Keratinocyte (primary cell): Measurements from ENCODE around the gene CASP9. TPM values are rescaled to one million over a fixed set of nuclear protein-coding genes. Genes with fewer than 3 reads are reported as not detected.

Experiments
- DNase-seq: peaks from one replicate; pipeline ENCODE4 v3.0.0-alpha.2; 2011; ENCODE audit warnings: low read depth, missing footprints, low spot score
- FAIRE-seq: peaks from 2 replicates; lab custom pipeline; 2011; peaks lifted over from hg19 to GRCh38; lab: Jason Lieb, UNC
- H2AFZ ChIP-seq: 2 replicates; pipeline ENCODE4 v1.6.0; 2012; ENCODE audit warnings: low read length, control low read depth, inconsistent platforms; ENCODE audit not compliant: control insufficient read depth
- H3K27ac ChIP-seq: 2 replicates; pipeline ENCODE4 v1.5.1; 2011; ENCODE audit warnings: low read length; ENCODE audit not compliant: control insufficient read depth, insufficient read depth
- H3K27me3 ChIP-seq: 3 replicates; pipeline ENCODE4 v1.6.0; 2011; ENCODE audit warnings: low read length; ENCODE audit not compliant: control insufficient read depth, insufficient read depth; ENCODE audit errors: extremely low read depth
- H3K36me3 ChIP-seq, 2 experiments: 2 replicates in 1 of 2; 3 replicates in 1 of 2; pipeline ENCODE4 v1.5.1; 2011; ENCODE audit warnings: low read length in 2 of 2, mild to moderate bottlenecking in 1 of 2; ENCODE audit not compliant: control insufficient read depth in 2 of 2, insufficient read depth in 2 of 2; ENCODE audit errors: extremely low read depth in 1 of 2
- H3K4me1 ChIP-seq: 3 replicates; pipeline ENCODE4 v1.5.1; 2011; ENCODE audit warnings: low read length; ENCODE audit not compliant: control insufficient read depth, insufficient read depth; ENCODE audit errors: extremely low read depth
- H3K4me2 ChIP-seq: 3 replicates; pipeline ENCODE4 v1.6.0; 2011; ENCODE audit warnings: low read depth, low read length; ENCODE audit not compliant: control insufficient read depth, insufficient read depth; ENCODE audit errors: extremely low read depth
- H3K4me3 ChIP-seq, 3 experiments: fragments of 200-600 bp in 1 of 3; sonication (generic) in 1 of 3; 2 replicates in 2 of 3; 3 replicates in 1 of 3; pipeline ENCODE4 v1.5.1; 2011 to 2016; ENCODE audit warnings: low read length in 3 of 3, mild to moderate bottlenecking in 3 of 3, control low read depth in 2 of 3, inconsistent platforms in 1 of 3, low read depth in 1 of 3, mixed read lengths in 1 of 3, mixed run types in 1 of 3, moderate library complexity in 1 of 3; ENCODE audit not compliant: control insufficient read depth in 2 of 3, insufficient read depth in 2 of 3; ENCODE audit errors: extremely low read depth in 1 of 3
- H3K79me2 ChIP-seq: 2 replicates; pipeline ENCODE4 v1.6.0; 2012; ENCODE audit warnings: low read length; ENCODE audit not compliant: control insufficient read depth, insufficient read depth
- H3K9ac ChIP-seq: 3 replicates; pipeline ENCODE4 v1.6.0; 2011; ENCODE audit warnings: low read length; ENCODE audit not compliant: control insufficient read depth, insufficient read depth; ENCODE audit errors: extremely low read depth
- H3K9me1 ChIP-seq: 3 replicates; pipeline ENCODE4 v1.6.0; 2011; ENCODE audit warnings: low read length; ENCODE audit not compliant: control insufficient read depth, insufficient read depth; ENCODE audit errors: extremely low read depth
- H3K9me3 ChIP-seq: 2 replicates; pipeline ENCODE4 v1.5.1; 2012; ENCODE audit warnings: low read depth, low read length; ENCODE audit not compliant: control insufficient read depth
- H4K20me1 ChIP-seq: 3 replicates; pipeline ENCODE4 v1.6.0; 2011; ENCODE audit warnings: low read length; ENCODE audit not compliant: control insufficient read depth, insufficient read depth; ENCODE audit errors: extremely low read depth
- EZH2 ChIP-seq: IDR thresholded peaks from one replicate; pipeline ENCODE4 v1.6.1; 2012; ENCODE audit warnings: inconsistent platforms, mild to moderate bottlenecking, low read length, moderate library complexity
- dilution Hi-C: fragments of 300-500 bp; cut with MboI; formaldehyde crosslinking; loops from one replicate; pipeline ENCODE4 v1.7.0; 2020; ENCODE audit warnings: low sequenced_read_pairs; ENCODE audit not compliant: extremely low pct_ligation_motif_present
- polyA plus RNA-seq, 5 experiments: library from polyadenylated mRNA; depleted of rRNA in 3 of 5; stranded (reverse) in 3 of 5; stranded (forward) in 1 of 5; unstranded in 1 of 5; fragments of >200 nt; gene quantifications; 1 replicate in 1 of 5; 2 replicates in 3 of 5; 3 replicates in 1 of 5; pipeline versions ENCODE4 v1.2.1 to v1.2.3, GENCODE V29; 2011 to 2012; ENCODE audit warnings: missing spikeins in 2 of 5, low read depth in 1 of 5, low replicate concordance in 1 of 5
- small RNA-seq, 3 experiments: library from RNA; depleted of rRNA; stranded (forward); fragments of <200 nt; gene quantifications; one replicate each; pipeline ENCODE3, GENCODE V24; 2012; ENCODE audit warnings: low read depth in 3 of 3, low replicate concordance in 1 of 3; ENCODE audit not compliant: insufficient read length in 3 of 3
- TF ChIP-seq, protein P1 (sequence below), 3 experiments: IDR thresholded peaks in 1 of 3; conservative IDR thresholded peaks in 1 of 3; optimal IDR thresholded peaks in 1 of 3; 2 replicates in 2 of 3; 3 replicates in 1 of 3; pipeline versions ENCODE3 to v1.5.1; 2011; ENCODE audit warnings: low read length in 3 of 3, mild to moderate bottlenecking in 3 of 3, moderate library complexity in 2 of 3, control low read depth in 1 of 3, inconsistent platforms in 1 of 3; ENCODE audit not compliant: insufficient read depth in 2 of 3; ENCODE audit errors: extremely low read depth in 1 of 3

Gene CASP9
- polyA plus RNA-seq, 1 donor (not counting 4 experiments of a cell fraction or from before 2014, with no cell fraction given): 4.4 TPM

GRCh38 chr1:15442759-15443158 lies 81.3 kb downstream of the CASP9 start:
- no peaks in the 10 kb centered on the region for H4K20me1 ChIP-seq
- H3K9me1 ChIP-seq: peaks cover 2% of the 10 kb centered on the region
- no peak overlapping the region for H3K4me2 ChIP-seq
- H3K27ac ChIP-seq: no peak overlapping the region
- no peak overlapping the region for H2AFZ ChIP-seq
- no peak overlapping the region for H3K4me3 ChIP-seq
- dilution Hi-C loops: no loop called here
- H3K9ac ChIP-seq: no peak overlapping the region
- no peaks in the 10 kb centered on the region for H3K4me1 ChIP-seq
- H3K36me3 ChIP-seq: no peaks in the 10 kb centered on the region
- DNase-seq (no peak), FAIRE-seq (no peak)
- TF ChIP-seq EZH2: no peak
- TF ChIP-seq, protein P1, sequence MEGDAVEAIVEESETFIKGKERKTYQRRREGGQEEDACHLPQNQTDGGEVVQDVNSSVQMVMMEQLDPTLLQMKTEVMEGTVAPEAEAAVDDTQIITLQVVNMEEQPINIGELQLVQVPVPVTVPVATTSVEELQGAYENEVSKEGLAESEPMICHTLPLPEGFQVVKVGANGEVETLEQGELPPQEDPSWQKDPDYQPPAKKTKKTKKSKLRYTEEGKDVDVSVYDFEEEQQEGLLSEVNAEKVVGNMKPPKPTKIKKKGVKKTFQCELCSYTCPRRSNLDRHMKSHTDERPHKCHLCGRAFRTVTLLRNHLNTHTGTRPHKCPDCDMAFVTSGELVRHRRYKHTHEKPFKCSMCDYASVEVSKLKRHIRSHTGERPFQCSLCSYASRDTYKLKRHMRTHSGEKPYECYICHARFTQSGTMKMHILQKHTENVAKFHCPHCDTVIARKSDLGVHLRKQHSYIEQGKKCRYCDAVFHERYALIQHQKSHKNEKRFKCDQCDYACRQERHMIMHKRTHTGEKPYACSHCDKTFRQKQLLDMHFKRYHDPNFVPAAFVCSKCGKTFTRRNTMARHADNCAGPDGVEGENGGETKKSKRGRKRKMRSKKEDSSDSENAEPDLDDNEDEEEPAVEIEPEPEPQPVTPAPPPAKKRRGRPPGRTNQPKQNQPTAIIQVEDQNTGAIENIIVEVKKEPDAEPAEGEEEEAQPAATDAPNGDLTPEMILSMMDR (optimal IDR thresholded peaks at IDR 0.05 in 1 of 3, IDR thresholded peaks at IDR 0.05 in 1 of 3, conservative IDR thresholded peaks at IDR 0.05 in 1 of 3; ENCODE audit: extremely low read depth in 1 of 3, insufficient read depth in 2 of 3, low read length in 3 of 3): no peak
- H3K79me2 ChIP-seq: no peaks in the 10 kb centered on the region
- peaks cover 5% of the 10 kb centered on the region for H3K27me3 ChIP-seq
- H3K9me3 ChIP-seq: no peaks in the 10 kb centered on the region

- Histone ChIP-seq H3K36me3 (no peaks in the 10 kb centered on the region), H3K27ac (no peak overlapping the region), H3K9ac (no peak overlapping the region), H3K9me1 (peaks cover 2% of the 10 kb centered on the region), H2AFZ (no peak overlapping the region), H3K4me3 (no peak overlapping the region), H3K4me2 (no peak overlapping the region), H3K79me2 (no peaks in the 10 kb centered on the region), H3K4me1 (no peaks in the 10 kb centered on the region), H3K27me3 (peaks cover 5% of the 10 kb centered on the region), H4K20me1 (no peaks in the 10 kb centered on the region), H3K9me3 (no peaks in the 10 kb centered on the region)
- FAIRE-seq: no peak
- TF ChIP-seq, protein P1 (optimal IDR thresholded peaks at IDR 0.05 in 1 of 3, IDR thresholded peaks at IDR 0.05 in 1 of 3, conservative IDR thresholded peaks at IDR 0.05 in 1 of 3; ENCODE audit: extremely low read depth in 1 of 3, insufficient read depth in 2 of 3, low read length in 3 of 3): no peak
- no peak for TF ChIP-seq EZH2
- DNase-seq: no peak
- dilution Hi-C loops: no loop called here
Measured at GRCh38 chr1:15442119-15442518, 81.9 kb downstream of the CASP9 start.

Small RNA genes lying within 50 kb of the gene (small RNA-seq; reads per million reads assigned to genes)
- 0 to 0.25 (median 0) reads per million in 3 experiments for gene SCARNA21B

Other genes starting within 250 kb of the CASP9 start
- gene EFHD2, start 114.3 kb downstream of the CASP9 start, polyA plus RNA-seq: 45.6 to 69.3 TPM (median 47.6 TPM) in 3 replicates
- not detected in 3 replicates for gene CTRC, start 85.8 kb downstream of the CASP9 start, polyA plus RNA-seq
- not detected in 3 replicates for gene CELA2A, start 67.5 kb downstream of the CASP9 start, polyA plus RNA-seq
- gene CELA2B, start 48.1 kb downstream of the CASP9 start, polyA plus RNA-seq: not detected in 3 replicates
- 12.8 to 15.5 TPM (median 13.7 TPM) in 3 replicates for gene DNAJC16, start 2.6 kb upstream of the CASP9 start, polyA plus RNA-seq
- 0.18 to 0.46 TPM (median 0.21 TPM) in 3 replicates for gene AGMAT, start 60.8 kb upstream of the CASP9 start, polyA plus RNA-seq
- 7.8 to 12.6 TPM (median 11.5 TPM) in 3 replicates for gene DDI2, start 93.2 kb upstream of the CASP9 start, polyA plus RNA-seq
- 30.0 to 51.0 TPM (median 32.1 TPM) in 3 replicates for gene PLEKHM2, start 160.1 kb upstream of the CASP9 start, polyA plus RNA-seq
- 0.28 to 0.80 TPM (median 0.46 TPM) in 3 replicates for gene SLC25A34, start 212.0 kb upstream of the CASP9 start, polyA plus RNA-seq
- gene TMEM82, start 218.3 kb upstream of the CASP9 start, polyA plus RNA-seq: not detected in 3 replicates
- 144 to 223 TPM (median 185 TPM) in 3 replicates for gene FBLIM1, start 234.6 kb upstream of the CASP9 start, polyA plus RNA-seq